HFFc6 (cell line): ENCODE measurements around the gene R3HDM1. TPM values are rescaled to one million over a fixed set of nuclear protein-coding genes. Genes with fewer than 3 reads are reported as not detected.

Experiments used
- DNase-seq: peaks from one replicate; pipeline ENCODE4 v3.0.0-alpha.2; 2018
- H3K27ac Mint-ChIP-seq: 2 replicates; pipeline ENCODE4 v1.8.0; 2020; ENCODE audit warnings: mild to moderate bottlenecking, mixed read lengths
- H3K27me3 Mint-ChIP-seq: 2 replicates; pipeline ENCODE4 v1.8.0; 2021; ENCODE audit warnings: mild to moderate bottlenecking, moderate library complexity, mixed read lengths; ENCODE audit not compliant: insufficient read depth
- H3K36me3 Mint-ChIP-seq: 2 replicates; pipeline ENCODE4 v1.8.0; 2021; ENCODE audit warnings: low read depth, mixed read lengths
- H3K4me1 Mint-ChIP-seq: 2 replicates; pipeline ENCODE4 v1.8.0; 2020; ENCODE audit warnings: low read depth, mixed read lengths
- H3K4me3 Mint-ChIP-seq: 2 replicates; pipeline ENCODE4 v1.8.0; 2020; ENCODE audit warnings: mild to moderate bottlenecking, moderate library complexity, mixed read lengths
- H3K9me3 Mint-ChIP-seq: 2 replicates; pipeline ENCODE4 v1.8.0; 2020; ENCODE audit warnings: mild to moderate bottlenecking, mixed read lengths
- CTCF ChIP-seq: fragments of 200-600 bp; sonication (generic); IDR thresholded peaks from 2 replicates; pipeline ENCODE4 v1.5.0; 2021; ENCODE audit warnings: antibody characterized with exemption, mild to moderate bottlenecking
- microRNA-seq: library from miRNA; unstranded; fragments of <30 nt; microRNA quantifications from one replicate; pipeline ENCODE4, GENCODE V29; 2019
- total RNA-seq, 6 experiments: library from RNA; stranded (reverse); fragmentation: NEBNext Ultra II Directional; extraction: Animal tissue kit (Norgen Biotek cat#: 25700); gene quantifications; 2 replicates in 1 of 6; 3 replicates in 5 of 6; pipeline ENCODE4 v1.2.3, GENCODE V29; 2021

Gene R3HDM1
- total RNA-seq, 6 experiments from 2014 or later = 39.8 to 43.4 (median 42.0) TPM

GRCh38 chr2:135768863-135769262 is 237.6 kb downstream of the R3HDM1 start:
- H3K4me1 Mint-ChIP-seq = peaks cover 16% of the 10 kb centered on the region
- no peak overlapping the region for H3K27ac Mint-ChIP-seq
- no peaks in the 10 kb centered on the region for H3K27me3 Mint-ChIP-seq
- no peak overlapping the region for H3K4me3 Mint-ChIP-seq
- peaks cover 52% of the 10 kb centered on the region for H3K36me3 Mint-ChIP-seq
- H3K9me3 Mint-ChIP-seq = no peaks in the 10 kb centered on the region
- no peak for TF ChIP-seq CTCF
- no peak for DNase-seq

- peaks cover 58% of the 10 kb centered on the region for H3K36me3 Mint-ChIP-seq
- no peak for DNase-seq
- peaks cover 19% of the 10 kb centered on the region for H3K4me1 Mint-ChIP-seq
Measured at GRCh38 chr2:135773319-135773718, 242.0 kb downstream of the R3HDM1 start.

DNA sequence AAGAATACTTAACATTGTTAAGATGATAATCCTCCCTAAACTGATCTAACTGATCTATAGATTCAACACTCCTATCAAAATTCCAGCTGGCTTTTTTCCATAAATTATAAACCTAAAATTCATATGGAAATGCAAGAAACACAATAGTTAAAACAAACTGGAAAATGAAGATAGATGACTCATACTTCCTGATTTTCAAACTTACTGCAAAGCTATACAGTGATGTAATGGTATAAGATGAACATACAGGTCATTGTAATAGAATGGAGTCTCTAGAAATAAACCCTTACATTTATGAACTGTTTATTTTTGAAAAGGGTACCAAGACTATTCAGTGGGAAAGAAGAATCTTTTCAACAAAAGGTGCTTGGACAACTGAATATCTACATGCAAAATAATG is 242.6 kb downstream of the R3HDM1 start:
- Mint-ChIP-seq H3K27me3 (peaks cover 2% of the 10 kb centered on the region; the same call in 1 of the 2 replicates), H3K27ac (peak overlapping the region; percentile 69), H3K36me3 (peaks cover 57% of the 10 kb centered on the region), H3K4me3 (no peak overlapping the region), H3K9me3 (no peaks in the 10 kb centered on the region), H3K4me1 (peaks cover 19% of the 10 kb centered on the region)
- peak; percentile 24 for DNase-seq
- no peak for TF ChIP-seq CTCF

More at GRCh38 chr2:135773319-135773718, 242.0 kb downstream of the R3HDM1 start:
- Mint-ChIP-seq H3K9me3 (no peaks in the 10 kb centered on the region), H3K27ac (peak overlapping the region; percentile 56; the same call in 1 of the 2 replicates), H3K4me3 (no peak overlapping the region), H3K27me3 (peaks cover 2% of the 10 kb centered on the region; the same call in 1 of the 2 replicates)
- no peak for TF ChIP-seq CTCF

Small RNAs within 50 kb of the gene (microRNA-seq; reads per million reads assigned to microRNA genes)
- gene MIR128-1 = 151 reads per million, percentile 55 among the genes with 10 or more reads in this experiment

Other genes starting within 250 kb of the R3HDM1 start
- gene ZRANB3, start 266 bp upstream of the R3HDM1 start, total RNA-seq = 10 to 100 TPM in 1 of 6 experiments, 1 to 10 TPM in 5; 8.1 to 10.2 (median 8.8) TPM
- gene UBXN4, start 210.4 kb downstream of the R3HDM1 start, total RNA-seq = 10 to 100 TPM; 65.8 to 89.1 (median 74.3) TPM